Vagina (tissue), 2 donors: ENCODE measurements around the gene SRRM4.

Experiments
- CTCF ChIP-seq, 3 experiments: fragments of 450-650 bp in 2 of 3; fragments of 200-600 bp in 1 of 3; sonication (generic) in 1 of 3; IDR thresholded peaks; one replicate each; pipeline ENCODE4 v1.5.1; 2017 to 2019; ENCODE audit warnings: antibody characterized with exemption in 3 of 3, mild to moderate bottlenecking in 2 of 3, moderate library complexity in 2 of 3
- POLR2A ChIP-seq, 2 donors: fragments of 450-650 bp; IDR thresholded peaks; one replicate each; pipeline ENCODE4 v1.6.1; 2017; ENCODE audit warnings: antibody characterized with exemption in 2 of 2, mild to moderate bottlenecking in 2 of 2, moderate library complexity in 2 of 2

- TF ChIP-seq CTCF (IDR thresholded peaks at IDR 0.05) (no peak), POLR2A (IDR thresholded peaks at IDR 0.05) (no peak)
These were observed 217.1 kb downstream of the SRRM4 start for GRCh38 chr12:119198440-119198839.
